H9 (cell line): ENCODE data around the gene ANAPC16. TPM values are rescaled to one million over a fixed set of nuclear protein-coding genes. Genes with fewer than 3 reads are reported as not detected.
A peak's percentile ranks its signal among the peaks of the same experiment; 100 is the strongest.

ENCODE experiments used
- DNase-seq: peaks from one replicate; pipeline ENCODE4 v3.0.0-alpha.2; 2017
- H2AFZ ChIP-seq: one replicate; pipeline ENCODE4 v1.6.1; 2013; ENCODE audit warnings: mild to moderate bottlenecking, low read length, control low read depth, moderate library complexity
- H2AK5ac ChIP-seq: 2 replicates; pipeline ENCODE4 v1.6.1; 2013; ENCODE audit warnings: low read length, control low read depth, mixed read lengths; ENCODE audit not compliant: insufficient read length
- H2BK120ac ChIP-seq: one replicate; pipeline ENCODE4 v1.6.1; 2013; ENCODE audit warnings: low read depth, mild to moderate bottlenecking, low read length, control low read depth, inconsistent platforms; ENCODE audit not compliant: poor library complexity, severe bottlenecking
- H2BK12ac ChIP-seq: 2 replicates; pipeline ENCODE4 v1.6.1; 2013; ENCODE audit warnings: low read length, control low read depth, mixed read lengths, low read depth; ENCODE audit not compliant: insufficient read length
- H2BK15ac ChIP-seq: 2 replicates; pipeline ENCODE4 v1.6.1; 2013; ENCODE audit warnings: low read depth, low read length, control low read depth
- H2BK20ac ChIP-seq: one replicate; pipeline ENCODE4 v1.6.1; 2013; ENCODE audit warnings: low read depth, mild to moderate bottlenecking, low read length, control low read depth, inconsistent platforms; ENCODE audit not compliant: poor library complexity, severe bottlenecking
- H2BK5ac ChIP-seq: 2 replicates; pipeline ENCODE4 v1.6.1; 2013; ENCODE audit warnings: low read length, control low read depth, mixed read lengths; ENCODE audit not compliant: insufficient read length
- H3K14ac ChIP-seq: 2 replicates; pipeline ENCODE4 v1.6.1; 2013; ENCODE audit warnings: low read length, control low read depth; ENCODE audit not compliant: insufficient read depth
- H3K18ac ChIP-seq: 2 replicates; pipeline ENCODE4 v1.6.1; 2013; ENCODE audit warnings: low read depth, mild to moderate bottlenecking, mixed read lengths, low read length, control low read depth; ENCODE audit not compliant: insufficient read length
- H3K23ac ChIP-seq: 2 replicates; pipeline ENCODE4 v1.6.1; 2013; ENCODE audit warnings: low read length, control low read depth, mixed read lengths, low read depth; ENCODE audit not compliant: insufficient read length
- H3K23me2 ChIP-seq: 2 replicates; pipeline ENCODE4 v1.6.1; 2013; ENCODE audit warnings: low read depth, mild to moderate bottlenecking, mixed read lengths, low read length, control low read depth; ENCODE audit not compliant: insufficient read length, poor library complexity, severe bottlenecking
- H3K27ac ChIP-seq: 2 replicates; pipeline ENCODE4 v1.5.1; 2013; ENCODE audit warnings: low read length, control low read depth, mixed read lengths, low read depth; ENCODE audit not compliant: insufficient read length
- H3K27me3 ChIP-seq: 2 replicates; pipeline ENCODE4 v1.6.1; 2013; ENCODE audit warnings: low read length, control low read depth, inconsistent platforms; ENCODE audit not compliant: insufficient read depth
- H3K4ac ChIP-seq: 2 replicates; pipeline ENCODE4 v1.6.1; 2013; ENCODE audit warnings: low read depth, mild to moderate bottlenecking, control low read depth, inconsistent platforms, low read length, moderate library complexity
- H3K4me1 ChIP-seq: 2 replicates; pipeline ENCODE4 v1.6.1; 2013; ENCODE audit warnings: low read length, control low read depth, inconsistent platforms; ENCODE audit not compliant: insufficient read depth
- H3K4me2 ChIP-seq: 2 replicates; pipeline ENCODE4 v1.6.1; 2013; ENCODE audit warnings: low read length, control low read depth, mixed read lengths; ENCODE audit not compliant: insufficient read length, insufficient read depth
- H3K56ac ChIP-seq: 2 replicates; pipeline ENCODE4 v1.6.1; 2013; ENCODE audit warnings: low read depth, mild to moderate bottlenecking, mixed read lengths, low read length, control low read depth; ENCODE audit not compliant: insufficient read length
- H3K79me1 ChIP-seq: 2 replicates; pipeline ENCODE4 v1.6.1; 2013; ENCODE audit warnings: low read depth, mild to moderate bottlenecking, moderate library complexity, low read length, control low read depth, inconsistent platforms; ENCODE audit not compliant: insufficient read depth, poor library complexity, severe bottlenecking
- H3K79me2 ChIP-seq: 2 replicates; pipeline ENCODE4 v1.6.1; 2013; ENCODE audit warnings: low read length, control low read depth, inconsistent platforms; ENCODE audit not compliant: insufficient read depth
- H3K9ac ChIP-seq: 2 replicates; pipeline ENCODE4 v1.6.1; 2013; ENCODE audit warnings: low read length, control low read depth, mixed read lengths; ENCODE audit not compliant: insufficient read length; ENCODE audit errors: extremely low read depth
- H3K9me3 ChIP-seq: one replicate; pipeline ENCODE4 v1.6.1; 2013; ENCODE audit warnings: low read depth, low read length, inconsistent platforms; ENCODE audit not compliant: control insufficient read depth
- H3T11ph ChIP-seq: one replicate; pipeline ENCODE4 v1.6.1; 2013; ENCODE audit warnings: mild to moderate bottlenecking, low read length, control low read depth, inconsistent platforms
- H4K20me1 ChIP-seq: one replicate; pipeline ENCODE4 v1.6.1; 2013; ENCODE audit not compliant: control insufficient read depth, insufficient read length, insufficient read depth
- H4K5ac ChIP-seq: 2 replicates; pipeline ENCODE4 v1.6.1; 2013; ENCODE audit warnings: low read depth, mild to moderate bottlenecking, mixed read lengths, low read length, control low read depth; ENCODE audit not compliant: insufficient read length
- H4K8ac ChIP-seq: replicated peaks from 2 replicates; pipeline ENCODE4 v1.6.1; 2013; ENCODE audit warnings: low read length, control low read depth, mixed read lengths, low read depth; ENCODE audit not compliant: insufficient read length
- H4K91ac ChIP-seq: 2 replicates; pipeline ENCODE4 v1.6.1; 2013; ENCODE audit warnings: low read depth, mild to moderate bottlenecking, moderate library complexity, mixed read lengths, low read length, control low read depth; ENCODE audit not compliant: insufficient read length
- H3K27ac Mint-ChIP-seq, 3 experiments: 2 replicates in 2 of 3; 3 replicates in 1 of 3; pipeline ENCODE4 v1.8.0; 2020 to 2021; ENCODE audit warnings: mixed read lengths in 3 of 3, mild to moderate bottlenecking in 1 of 3, moderate library complexity in 1 of 3
- H3K27me3 Mint-ChIP-seq: 2 replicates; pipeline ENCODE4 v1.8.0; 2021; ENCODE audit warnings: low read depth, mild to moderate bottlenecking, moderate library complexity, mixed read lengths
- H3K36me3 Mint-ChIP-seq, 3 experiments: 2 replicates in 2 of 3; 3 replicates in 1 of 3; pipeline ENCODE4 v1.8.0; 2020 to 2021; ENCODE audit warnings: low read depth in 3 of 3, mixed read lengths in 3 of 3; ENCODE audit not compliant: insufficient read depth in 1 of 3
- H3K4me1 Mint-ChIP-seq, 2 experiments: 2 replicates each; pipeline ENCODE4 v1.8.0; 2020; ENCODE audit warnings: mixed read lengths in 2 of 2
- H3K4me3 Mint-ChIP-seq, 2 experiments: 2 replicates in 1 of 2; 3 replicates in 1 of 2; pipeline ENCODE4 v1.8.0; 2020 to 2021; ENCODE audit warnings: mild to moderate bottlenecking in 2 of 2, mixed read lengths in 2 of 2, moderate library complexity in 1 of 2
- H3K9me3 Mint-ChIP-seq, 2 experiments: 2 replicates in 1 of 2; 3 replicates in 1 of 2; pipeline ENCODE4 v1.8.0; 2020; ENCODE audit warnings: mild to moderate bottlenecking in 2 of 2, mixed read lengths in 2 of 2, moderate library complexity in 1 of 2
- CTCF ChIP-seq: fragments of 200-600 bp; sonication (generic); conservative IDR thresholded peaks from 3 replicates; pipeline ENCODE4 v1.8.0; 2021; ENCODE audit warnings: antibody characterized with exemption, mild to moderate bottlenecking
- WGBS: extraction: QIAGEN DNeasy Blood & Tissue Kit; methylation state at CpG from one replicate; pipeline ENCODE4 v1.1.7; 2013; ENCODE audit warnings: missing lambda C conversion rate, low lambda C conversion rate, mixed read lengths; ENCODE audit not compliant: insufficient read length; ENCODE audit errors: extremely low coverage; 5-methylcytosine and 5-hydroxymethylcytosine counted together
- total RNA-seq: library from RNA; stranded (reverse); gene quantifications from 2 replicates; pipeline ENCODE4 v1.2.1, GENCODE V29; 2021

The ANAPC16 gene
- total RNA-seq, 1 experiment from 2014 or later = 66.6 TPM

DNA sequence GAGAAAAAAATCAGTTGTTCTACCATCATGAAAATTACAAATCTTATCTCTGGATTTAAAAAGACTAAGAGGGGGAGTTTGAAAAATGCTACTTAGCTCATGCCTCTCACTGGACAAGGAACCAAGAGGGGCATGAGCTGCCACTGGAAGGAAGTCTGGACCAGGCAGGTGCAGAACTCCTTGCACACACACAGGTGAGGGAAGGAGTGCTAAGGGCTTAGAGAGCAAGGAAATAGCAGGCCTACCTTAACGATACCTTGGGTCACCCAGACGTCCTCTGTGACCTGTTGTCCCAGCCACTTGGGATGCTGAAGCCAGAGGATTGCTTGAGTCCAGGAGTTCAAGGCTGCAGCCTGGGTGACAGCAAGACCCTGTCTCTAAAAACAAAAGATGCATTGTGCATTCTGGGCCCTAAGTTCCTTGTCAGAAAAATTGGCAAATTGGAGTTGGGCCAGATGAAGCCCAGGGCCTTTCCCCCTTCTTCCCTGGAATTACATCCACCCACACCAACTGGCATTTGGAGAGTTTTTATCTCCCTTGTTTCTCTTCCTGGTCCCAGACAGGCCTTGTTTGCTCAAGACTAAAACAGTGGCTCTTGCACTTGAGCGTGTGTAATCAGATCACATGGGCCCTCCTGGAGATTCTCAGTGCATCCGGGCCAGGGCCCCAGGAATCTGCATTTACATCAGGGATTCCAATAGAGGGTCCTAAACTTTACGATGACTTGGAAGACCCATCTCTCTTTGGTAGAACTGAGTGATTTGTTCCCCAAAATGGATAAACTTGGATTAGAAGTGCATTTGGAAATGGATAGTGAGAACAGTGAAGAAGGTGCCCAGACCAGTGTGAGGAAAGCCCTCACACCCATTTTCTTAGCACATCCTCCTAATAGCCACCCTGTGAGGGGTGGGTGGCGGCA, 60.9 kb downstream of the ANAPC16 start:
- H3K27ac ChIP-seq = no peak overlapping the region
- Mint-ChIP-seq H3K4me1 (peaks cover 34 to 35% of the 10 kb centered on the region in 2 experiments), H3K4me3 (peak overlapping the region; percentile 87 to 95; a peak in 4 of 5 replicates), H3K27me3 (no peaks in the 10 kb centered on the region), H3K36me3 (peaks cover 11 to 20% (median 20%) of the 10 kb centered on the region in 3 experiments), H3K9me3 (peaks cover 0 to 5% of the 10 kb centered on the region in 2 experiments; a peak in 1 of 5 replicates), H3K27ac (peak overlapping the region; percentile 85 to 94 (median 94))
- no peak for DNase-seq
- no peak overlapping the region for H3K18ac ChIP-seq
- H2AK5ac ChIP-seq = no peak overlapping the region
- H3K4me2 ChIP-seq = no peak overlapping the region
- no peak overlapping the region for H3K14ac ChIP-seq
- H3K79me1 ChIP-seq = no peaks in the 10 kb centered on the region
- no peak for TF ChIP-seq CTCF
- no peak overlapping the region for H4K5ac ChIP-seq
- H2BK15ac ChIP-seq = no peak overlapping the region
- H3K56ac ChIP-seq = no peak overlapping the region
- no peak overlapping the region for H3T11ph ChIP-seq
- H4K8ac ChIP-seq = no peak overlapping the region
- peaks cover 25% of the 10 kb centered on the region for H3K23me2 ChIP-seq
- H3K27me3 ChIP-seq = no peaks in the 10 kb centered on the region
- peaks cover 2% of the 10 kb centered on the region; the same call in 1 of the 2 replicates for H3K4me1 ChIP-seq
- no peak overlapping the region for H2BK120ac ChIP-seq
- no peak overlapping the region for H2BK20ac ChIP-seq
- H2BK12ac ChIP-seq = no peak overlapping the region
- no peaks in the 10 kb centered on the region for H3K9me3 ChIP-seq
- H3K23ac ChIP-seq = no peak overlapping the region
- H3K79me2 ChIP-seq = no peaks in the 10 kb centered on the region; the same call in 1 of the 2 replicates
- no peak overlapping the region for H4K91ac ChIP-seq
- no peaks in the 10 kb centered on the region for H4K20me1 ChIP-seq
- no peak overlapping the region for H3K4ac ChIP-seq
- no CpG with 5 or more reads among the region's 6 CpGs for WGBS
- H3K9ac ChIP-seq = no peak overlapping the region
- H2AFZ ChIP-seq = no peak overlapping the region
- no peak overlapping the region for H2BK5ac ChIP-seq
